ENCODE data around the gene ACOD1.

Gene ACOD1

GRCh38 chr13:76967031-76967430, 18.7 kb downstream of the ACOD1 start:
- TF ChIP-seq POLR2A (IDR thresholded peaks at IDR 0.05; ENCODE audit: low read depth, low read length) = no peak
- no peak for FAIRE-seq
- no peak for DNase-seq (ENCODE audit: insufficient read length, low spot score)

DNA sequence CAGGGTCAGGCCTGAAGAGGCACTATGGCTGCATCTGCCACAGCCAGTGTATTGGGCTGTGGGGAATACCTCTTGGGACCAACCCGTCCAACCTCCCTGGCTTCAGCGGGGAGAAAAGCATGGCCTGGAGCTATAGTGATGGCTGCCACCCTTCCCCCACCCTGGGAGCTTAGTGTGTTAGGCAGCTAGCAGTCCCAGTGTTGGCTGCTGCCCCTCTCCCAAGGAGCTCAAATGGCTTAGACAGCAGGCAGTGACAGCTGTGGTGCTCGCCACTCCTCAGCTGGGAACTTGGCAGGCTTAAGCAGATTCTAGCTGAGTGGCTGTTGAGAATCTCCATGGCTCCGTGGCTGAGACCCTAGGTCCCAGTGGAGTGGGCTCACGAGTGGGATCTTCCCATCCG, 19.7 kb downstream of the ACOD1 start:
- TF ChIP-seq POLR2A (IDR thresholded peaks at IDR 0.05; ENCODE audit: low read depth, low read length) = no peak
- DNase-seq (ENCODE audit: insufficient read length, low spot score) (no peak), FAIRE-seq (no peak)

DNA sequence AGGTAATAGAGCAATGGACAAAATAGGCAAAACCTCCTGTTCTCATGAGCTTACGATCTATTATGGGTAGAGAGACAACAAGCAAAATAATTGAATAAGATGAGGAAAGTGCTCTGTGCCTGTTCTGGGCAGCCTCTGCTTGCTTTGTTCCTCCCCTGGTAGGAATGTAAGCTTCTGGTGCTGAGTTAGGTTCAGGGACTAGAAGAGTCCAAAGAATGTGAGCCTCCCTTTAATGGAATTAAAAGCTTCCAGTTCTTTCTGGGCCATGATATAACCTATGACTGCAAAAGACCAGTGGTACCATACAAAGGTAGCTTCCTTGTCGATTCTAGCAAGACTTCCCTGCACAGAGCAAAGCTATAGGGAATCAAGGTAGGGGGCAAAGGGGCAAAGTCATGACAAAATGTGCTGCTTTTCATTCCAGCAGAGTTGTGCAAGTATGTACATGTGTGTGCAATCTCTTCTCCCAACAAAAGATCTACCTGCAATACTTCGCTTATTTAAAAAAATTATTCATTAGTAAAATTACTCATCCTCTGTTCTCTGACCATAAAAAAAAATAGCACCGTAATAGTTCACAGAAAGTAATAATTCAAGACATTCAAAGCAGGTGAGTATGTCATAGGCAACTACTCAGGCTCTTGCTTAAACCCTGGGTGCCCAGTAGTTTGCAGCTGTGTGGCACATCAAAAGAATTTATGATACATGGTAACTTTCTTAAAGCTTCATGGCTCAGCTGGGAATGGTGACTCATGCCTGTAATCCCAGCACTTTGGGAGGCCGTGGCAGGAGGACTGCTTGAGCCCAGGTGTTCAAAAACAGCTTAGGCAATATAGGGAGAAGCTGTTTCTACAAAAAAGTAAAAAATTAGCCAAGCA, 21.4 kb downstream of the ACOD1 start:
- TF ChIP-seq POLR2A (IDR thresholded peaks at IDR 0.05; ENCODE audit: low read depth, low read length) = no peak
- FAIRE-seq = no peak
- no peak for DNase-seq (ENCODE audit: insufficient read length, low spot score)

DNA sequence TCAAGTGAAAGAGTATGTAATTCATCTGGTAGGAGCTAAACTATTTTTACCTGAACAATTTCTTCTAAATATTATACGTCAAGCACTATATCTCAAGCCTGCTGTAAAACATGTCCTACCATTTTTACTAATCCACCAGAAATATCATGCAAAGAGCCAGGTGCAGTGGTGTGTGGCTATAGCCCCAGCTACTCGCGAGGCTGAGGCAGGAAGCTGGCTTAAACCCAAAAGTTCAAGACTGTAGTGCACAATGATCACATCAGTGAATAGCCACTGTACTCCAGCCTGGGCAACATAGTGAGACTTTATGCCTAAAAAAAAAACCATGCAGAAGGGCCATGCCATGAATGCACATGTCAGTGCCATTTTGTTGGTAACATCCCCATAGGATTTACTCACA, 22.9 kb downstream of the ACOD1 start:
- no peak for TF ChIP-seq POLR2A (IDR thresholded peaks at IDR 0.05; ENCODE audit: low read depth, low read length)
- FAIRE-seq = no peak
- no peak for DNase-seq (ENCODE audit: insufficient read length, low spot score)

DNA sequence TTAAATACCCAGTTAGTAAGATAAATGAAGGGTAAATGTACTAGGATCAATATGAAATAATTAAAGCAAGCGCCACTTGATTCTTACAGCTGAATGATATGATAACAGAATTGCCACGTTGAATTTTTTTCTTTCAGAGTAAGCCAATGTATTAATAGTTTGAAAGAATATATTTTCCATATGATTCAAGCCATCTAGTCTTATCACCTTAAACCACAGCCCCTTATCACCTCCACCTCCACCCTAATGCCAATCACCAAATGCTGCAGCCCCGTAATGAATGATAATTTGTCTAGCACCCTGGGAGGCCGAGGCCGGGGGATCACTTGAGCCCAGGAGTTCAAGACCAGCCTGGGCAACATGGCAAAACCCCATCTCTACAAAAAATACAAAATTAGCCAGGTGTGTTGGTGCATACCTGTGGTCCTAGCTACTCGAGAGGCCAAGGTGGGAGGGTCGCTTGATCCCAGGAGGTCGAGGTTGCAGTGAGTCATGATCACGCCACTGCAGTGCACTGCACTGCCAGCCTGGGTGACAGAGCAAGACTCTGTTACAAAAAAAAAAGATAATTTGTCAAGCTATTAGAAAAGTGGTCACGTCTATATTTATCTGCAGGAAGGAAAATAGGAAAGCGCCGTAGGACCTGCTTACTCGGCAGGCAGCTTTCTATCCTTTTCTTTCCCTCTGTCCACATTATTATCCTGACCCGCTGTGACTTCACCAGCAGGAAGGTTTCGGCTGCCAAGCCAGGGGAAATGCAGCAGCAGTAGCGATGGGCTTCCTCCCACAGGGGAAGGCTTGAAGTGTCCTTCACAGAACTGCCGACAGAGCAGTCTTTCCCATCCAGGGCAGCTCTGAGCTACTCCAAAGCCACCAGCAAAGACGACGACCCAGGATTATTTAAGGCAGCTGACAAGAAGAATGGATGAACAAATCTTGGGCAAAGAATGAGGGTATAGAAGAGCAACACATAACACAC, 23.8 kb downstream of the ACOD1 start:
- FAIRE-seq = no peak
- DNase-seq (ENCODE audit: insufficient read length, low spot score) = no peak

DNA sequence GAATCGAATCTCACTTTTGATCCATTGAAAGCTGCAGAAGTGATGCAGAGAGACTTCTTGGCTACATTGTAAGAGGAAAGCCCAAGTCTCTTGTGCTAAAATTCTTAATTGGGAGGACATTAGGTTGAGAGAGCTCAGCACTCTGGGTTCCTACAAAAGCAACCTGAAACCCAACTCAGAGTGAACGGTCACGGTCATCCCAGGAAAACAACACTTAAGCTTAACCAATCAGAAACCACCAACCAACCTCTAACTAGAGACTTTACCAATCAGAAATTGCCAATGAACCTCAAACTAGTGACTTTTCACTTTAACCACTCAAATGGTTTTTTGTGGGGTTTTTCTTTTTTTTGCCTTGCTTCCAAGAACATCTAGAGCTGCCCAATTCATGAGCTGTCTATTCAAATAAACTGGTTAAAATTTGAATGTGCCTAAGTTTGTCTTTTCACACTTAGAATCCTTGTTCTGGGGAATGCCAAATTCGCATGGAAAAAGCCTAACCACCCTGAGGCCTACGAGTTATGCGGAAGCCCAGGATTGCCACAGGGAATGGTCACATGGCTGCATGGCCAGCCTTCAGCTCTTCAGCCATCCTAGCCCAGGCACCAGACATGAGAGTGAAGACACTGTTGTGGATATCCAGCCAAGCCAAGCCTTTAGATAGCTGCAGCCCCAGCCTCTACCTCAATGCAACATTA, 25.8 kb downstream of the ACOD1 start:
- DNase-seq (ENCODE audit: insufficient read length, low spot score) (no peak), FAIRE-seq (no peak)
- TF ChIP-seq POLR2A (IDR thresholded peaks at IDR 0.05; ENCODE audit: low read depth, low read length) = no peak

More for the DNA sequence above, 23.8 kb downstream of the ACOD1 start:
- no peak for TF ChIP-seq POLR2A (IDR thresholded peaks at IDR 0.05; ENCODE audit: low read depth, low read length)

GRCh38 chr13:76974618-76974975, 26.3 kb downstream of the ACOD1 start:
- no peak for TF ChIP-seq POLR2A (IDR thresholded peaks at IDR 0.05; ENCODE audit: low read depth, low read length)
- DNase-seq (ENCODE audit: insufficient read length, low spot score) (no peak), FAIRE-seq (no peak)

DNA sequence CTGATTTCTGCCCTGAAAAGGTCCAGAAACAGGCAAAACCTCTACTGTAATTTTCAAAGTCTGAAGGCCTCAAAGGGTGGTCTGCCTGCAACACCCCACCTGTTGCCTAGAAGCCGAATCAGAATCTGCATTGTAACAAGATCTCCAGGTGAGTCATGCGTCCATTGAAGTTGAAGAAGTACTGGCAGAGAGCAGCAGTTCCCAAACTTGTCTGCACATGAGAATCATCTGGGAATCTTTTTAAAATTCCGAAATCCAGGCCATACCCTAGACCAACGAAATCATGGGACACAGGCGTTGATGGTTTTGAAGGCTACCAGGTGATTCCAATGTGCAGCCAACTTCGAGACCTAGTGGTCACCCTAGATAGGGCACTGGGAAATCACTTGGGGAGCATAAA, 27.6 kb downstream of the ACOD1 start:
- FAIRE-seq (no peak), DNase-seq (ENCODE audit: insufficient read length, low spot score) (no peak)
- TF ChIP-seq POLR2A (IDR thresholded peaks at IDR 0.05; ENCODE audit: low read depth, low read length) = no peak

GRCh38 chr13:76976490-76976889, 28.2 kb downstream of the ACOD1 start:
- no peak for DNase-seq (ENCODE audit: insufficient read length, low spot score)
- no peak for FAIRE-seq

DNA sequence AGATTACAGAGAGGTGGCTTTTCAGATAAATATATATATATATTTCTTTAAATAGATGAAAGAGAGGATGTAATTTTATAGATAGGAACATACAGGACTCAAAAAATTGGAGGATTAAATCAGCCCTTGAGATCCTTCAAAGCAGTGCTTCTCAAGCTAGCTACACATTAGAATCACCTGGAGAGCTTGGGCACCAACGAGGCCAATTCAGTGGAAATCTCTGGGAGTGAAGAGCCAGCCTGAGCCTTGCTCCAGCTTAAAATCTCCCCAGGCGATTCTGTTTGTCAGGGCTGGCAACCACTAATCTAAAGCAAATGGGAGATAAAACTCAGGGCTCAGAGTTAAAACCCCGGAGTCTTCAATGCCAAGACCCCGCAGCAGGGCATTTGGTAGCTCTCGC, 28.6 kb downstream of the ACOD1 start:
- no peak for TF ChIP-seq POLR2A (IDR thresholded peaks at IDR 0.05; ENCODE audit: low read depth, low read length)
- DNase-seq (ENCODE audit: insufficient read length, low spot score) = no peak
- FAIRE-seq = no peak

More at GRCh38 chr13:76976490-76976889, 28.2 kb downstream of the ACOD1 start:
- TF ChIP-seq POLR2A (IDR thresholded peaks at IDR 0.05; ENCODE audit: low read depth, low read length) = no peak

DNA sequence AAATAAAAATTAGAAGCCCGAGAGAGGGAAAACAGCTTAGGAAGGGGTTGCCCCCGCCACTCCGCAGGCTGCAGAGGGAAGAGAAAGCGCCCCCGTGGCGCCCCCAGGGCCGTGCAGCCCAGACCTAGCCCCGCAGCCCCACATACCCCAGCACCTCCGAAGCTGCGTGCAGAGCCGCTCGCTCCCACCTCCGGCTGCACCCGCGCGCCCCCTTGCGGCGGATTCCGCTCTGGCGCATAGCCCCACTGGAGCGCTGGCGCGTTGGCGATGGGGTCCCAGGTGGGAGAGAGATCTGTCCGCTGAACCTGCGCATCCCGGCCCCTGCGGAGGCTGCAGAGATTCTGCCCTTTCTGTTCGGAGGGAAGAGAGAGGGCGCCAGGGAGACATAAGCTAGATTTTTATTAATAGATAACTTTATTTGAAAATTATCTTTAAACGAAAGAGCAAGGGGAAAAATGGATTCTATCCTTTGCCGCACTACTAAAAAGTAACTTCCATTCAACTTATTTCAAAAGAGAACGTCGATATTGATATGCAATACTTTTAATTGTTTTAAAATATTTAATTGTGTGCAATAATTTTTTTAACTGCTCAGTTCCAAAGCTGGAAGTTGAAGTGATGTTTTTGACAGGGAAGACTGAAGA, 31.9 kb downstream of the ACOD1 start:
- no peak for TF ChIP-seq POLR2A (IDR thresholded peaks at IDR 0.05; ENCODE audit: low read depth, low read length)
- no peak for FAIRE-seq
- DNase-seq (ENCODE audit: insufficient read length, low spot score) = peak; percentile 77

- no peak for FAIRE-seq
- no peak for DNase-seq (ENCODE audit: insufficient read length, low spot score)
These were observed 33.8 kb downstream of the ACOD1 start for GRCh38 chr13:76982061-76982460.

DNA sequence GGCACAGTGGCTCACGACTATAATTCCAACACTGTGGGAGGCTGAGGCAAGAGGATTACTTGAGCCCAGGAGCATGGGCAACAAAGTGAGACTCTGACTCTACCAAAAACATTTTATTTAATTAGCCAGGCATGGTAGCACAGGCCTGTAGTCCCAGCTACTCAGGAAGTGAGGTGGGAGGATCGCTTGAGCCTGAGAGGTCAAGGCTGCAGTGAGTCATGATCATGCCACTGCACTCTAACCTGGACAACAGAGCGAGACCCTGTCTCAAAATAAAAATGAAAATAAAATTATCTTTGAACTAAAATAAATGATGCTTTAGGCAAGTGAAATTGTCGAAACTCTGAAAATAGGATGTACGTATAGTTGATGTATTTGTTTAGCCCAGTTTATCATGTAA, 35.4 kb downstream of the ACOD1 start:
- FAIRE-seq (no peak), DNase-seq (ENCODE audit: insufficient read length, low spot score) (no peak)
- no peak for TF ChIP-seq POLR2A (IDR thresholded peaks at IDR 0.05; ENCODE audit: low read depth, low read length)

More at GRCh38 chr13:76982061-76982460, 33.8 kb downstream of the ACOD1 start:
- no peak for TF ChIP-seq POLR2A (IDR thresholded peaks at IDR 0.05; ENCODE audit: low read depth, low read length)

All from H54 (cell line).